OCI-LY3 (cell line): ENCODE measurements around the gene BST1.

Experiments used
- H2AFZ ChIP-seq: fragments of 200-600, 300-600 bp; shearing (Covaris generic); 2 replicates; pipeline ENCODE4 v1.6.0; 2014; ENCODE audit warnings: antibody characterized with exemption, low read depth, low read length
- H3K27ac ChIP-seq: fragments of 200-600, 300-600 bp; sonication (generic); 2 replicates; pipeline ENCODE4 v1.5.1; 2014; ENCODE audit warnings: mild to moderate bottlenecking, low read length, moderate library complexity, mixed read lengths
- H3K27me3 ChIP-seq: fragments of 200-600, 300-600 bp; sonication (generic); 2 replicates; pipeline ENCODE4 v1.6.1; 2014; ENCODE audit warnings: low read depth, low read length, mixed read lengths
- H3K36me3 ChIP-seq: fragments of 200-600, 300-600 bp; sonication (generic); replicated peaks from 2 replicates; pipeline ENCODE3; 2014; ENCODE audit warnings: low read depth, low read length, mixed read lengths
- H3K4me1 ChIP-seq: fragments of 300-600, 200-600 bp; sonication (generic); 2 replicates; pipeline ENCODE4 v1.6.1; 2014; ENCODE audit warnings: low read length, mixed read lengths
- H3K4me2 ChIP-seq: fragments of 200-600, 300-600 bp; sonication (generic); 2 replicates; pipeline ENCODE4 v1.6.1; 2014; ENCODE audit warnings: low read length, mixed read lengths
- H3K4me3 ChIP-seq: fragments of 300-600, 200-600 bp; sonication (generic); 2 replicates; pipeline ENCODE4 v1.5.1; 2014; ENCODE audit warnings: antibody characterized with exemption, mild to moderate bottlenecking, low read length, moderate library complexity
- H3K79me2 ChIP-seq: fragments of 300-600, 200-600 bp; shearing (Covaris generic); 2 replicates; pipeline ENCODE4 v1.6.1; 2014; ENCODE audit warnings: mild to moderate bottlenecking, low read length, mixed read lengths
- H3K9ac ChIP-seq: fragments of 300-600, 200-600 bp; shearing (Covaris generic); 2 replicates; pipeline ENCODE4 v1.6.0; 2014; ENCODE audit warnings: mild to moderate bottlenecking, low read length, moderate library complexity
- H3K9me3 ChIP-seq: fragments of 200-600, 300-600 bp; shearing (Covaris generic); 2 replicates; pipeline ENCODE4 v1.6.1; 2014; ENCODE audit warnings: low read length, mixed read lengths; ENCODE audit not compliant: insufficient read depth
- H4K20me1 ChIP-seq: fragments of 200-600, 300-600 bp; sonication (generic); 2 replicates; pipeline ENCODE4 v1.6.1; 2016; ENCODE audit warnings: low read length, mixed read lengths; ENCODE audit not compliant: insufficient read depth
- CTCF ChIP-seq: fragments of 200-600, 300-600 bp; sonication (generic); IDR thresholded peaks from 2 replicates; pipeline ENCODE4 v1.5.1; 2014; ENCODE audit warnings: antibody characterized with exemption, low read length, low read depth
- EZH2phosphoT487 ChIP-seq: fragments of 200-600 bp; shearing (Covaris generic); IDR thresholded peaks from 2 replicates; pipeline ENCODE4 v1.6.1; 2018; ENCODE audit warnings: antibody characterized with exemption, mixed run types, low read depth

Gene BST1

GRCh38 chr4:15702941-15703403 lies at the start of gene BST1:
BST1 (plus strand) TSS chr4:15703065; CDS start chr4:15703145, 80 bp downstream.
- H3K27ac ChIP-seq, result no peak within 1 kb of the TSS
- no peak within 1 kb of the TSS for H3K9ac ChIP-seq
- H3K79me2 ChIP-seq, result no peaks in the 10 kb centered on the region
- no peak within 1 kb of the TSS for H3K4me2 ChIP-seq
- H3K27me3 ChIP-seq, result no peaks in the 10 kb centered on the region
- no peaks in the 10 kb centered on the region for H3K4me1 ChIP-seq
- no peaks in the 10 kb centered on the region for H4K20me1 ChIP-seq
- peaks cover 6% of the 10 kb centered on the region for H3K9me3 ChIP-seq
- no peak within 1 kb of the TSS for H3K4me3 ChIP-seq
- no peaks in the 10 kb centered on the region for H3K36me3 ChIP-seq
- H2AFZ ChIP-seq, result no peak within 1 kb of the TSS
- TF ChIP-seq CTCF, result no peak
- TF ChIP-seq EZH2phosphoT487, result no peak

- H2AFZ ChIP-seq, result no peak overlapping the region
- peak overlapping the region; percentile 96 for H3K4me2 ChIP-seq
- no peaks in the 10 kb centered on the region for H3K27me3 ChIP-seq
- TF ChIP-seq EZH2phosphoT487 (no peak), CTCF (no peak)
- H3K4me1 ChIP-seq, result peaks cover 28% of the 10 kb centered on the region
- H3K9ac ChIP-seq, result peak overlapping the region; percentile 79; the same call in 1 of the 2 replicates
- peak overlapping the region; percentile 94 for H3K4me3 ChIP-seq
- H3K79me2 ChIP-seq, result peaks cover 57% of the 10 kb centered on the region
- peaks cover 9% of the 10 kb centered on the region for H4K20me1 ChIP-seq
- no peaks in the 10 kb centered on the region for H3K36me3 ChIP-seq
- H3K27ac ChIP-seq, result no peak overlapping the region
- no peaks in the 10 kb centered on the region for H3K9me3 ChIP-seq
Measured at GRCh38 chr4:15653420-15653819, 49.4 kb upstream of the BST1 start.

- Histone ChIP-seq H3K27ac (no peak overlapping the region), H4K20me1 (peaks cover 9% of the 10 kb centered on the region), H3K9me3 (no peaks in the 10 kb centered on the region), H3K79me2 (peaks cover 51% of the 10 kb centered on the region), H3K4me1 (peaks cover 28% of the 10 kb centered on the region), H3K4me2 (peak overlapping the region; percentile 96), H3K36me3 (no peaks in the 10 kb centered on the region), H3K27me3 (no peaks in the 10 kb centered on the region), H2AFZ (no peak overlapping the region), H3K9ac (peak overlapping the region; percentile 79), H3K4me3 (peak overlapping the region; percentile 94)
- TF ChIP-seq CTCF, result no peak
- TF ChIP-seq EZH2phosphoT487, result no peak
Measured at GRCh38 chr4:15653864-15654592, 48.8 kb upstream of the BST1 start.

GRCh38 chr4:15654593-15655222 lies 48.2 kb upstream of the BST1 start:
- Histone ChIP-seq H4K20me1 (peaks cover 8% of the 10 kb centered on the region), H3K27me3 (no peaks in the 10 kb centered on the region), H3K9ac (peak overlapping the region; percentile 79), H3K36me3 (no peaks in the 10 kb centered on the region), H3K9me3 (no peaks in the 10 kb centered on the region), H3K4me3 (peak overlapping the region; percentile 94), H3K79me2 (peaks cover 47% of the 10 kb centered on the region), H3K27ac (peak overlapping the region; percentile 44), H3K4me2 (peak overlapping the region; percentile 96), H3K4me1 (peaks cover 26% of the 10 kb centered on the region), H2AFZ (0 out of 2 replicates have a peak overlapping the region, but pooled peaks have one; percentile 41)
- no peak for TF ChIP-seq EZH2phosphoT487
- no peak for TF ChIP-seq CTCF
